Liver (tissue), 3 donors: ENCODE results near the gene CDH1.

ENCODE experiments used
- ATF3 ChIP-seq: IDR thresholded peaks from 2 replicates; pipeline ENCODE4 v1.6.1; 2016; ENCODE audit warnings: antibody characterized with exemption
- CTCF ChIP-seq: fragments of 150-350 bp; IDR thresholded peaks from 2 replicates; pipeline ENCODE4 v1.5.1; 2017; ENCODE audit warnings: improper control_type of control experiment, low read depth, low read length; ENCODE audit not compliant: missing input control
- EGR1 ChIP-seq, 2 donors: IDR thresholded peaks; 2 replicates each; pipeline ENCODE4 v1.6.1; 2016 to 2018; ENCODE audit warnings: antibody characterized with exemption in 2 of 2, low read depth in 2 of 2
- HNF4A ChIP-seq, 2 donors: conservative IDR thresholded peaks; 2 replicates each; pipeline ENCODE4 v1.6.1; 2016; ENCODE audit warnings: antibody characterized with exemption in 2 of 2, mild to moderate bottlenecking in 2 of 2
- MAX ChIP-seq: IDR thresholded peaks from 2 replicates; pipeline ENCODE4 v1.6.1; 2016; ENCODE audit warnings: antibody characterized with exemption
- NR2F2 ChIP-seq: IDR thresholded peaks from 2 replicates; pipeline ENCODE4 v1.6.1; 2016; ENCODE audit warnings: antibody characterized with exemption
- RAD21 ChIP-seq, 2 donors: IDR thresholded peaks; 2 replicates each; pipeline ENCODE4 v1.6.1; 2016; ENCODE audit warnings: antibody characterized with exemption in 2 of 2, mild to moderate bottlenecking in 2 of 2
- RXRA ChIP-seq, 2 donors: IDR thresholded peaks; 2 replicates each; pipeline ENCODE4 v1.6.1; 2017 to 2018; ENCODE audit warnings: antibody characterized with exemption in 2 of 2, mild to moderate bottlenecking in 1 of 2
- SP1 ChIP-seq: IDR thresholded peaks from 2 replicates; pipeline ENCODE4 v1.6.1; 2018; ENCODE audit warnings: antibody characterized with exemption, mild to moderate bottlenecking
- TAF1 ChIP-seq: conservative IDR thresholded peaks from 2 replicates; pipeline ENCODE4 v1.6.1; 2016; ENCODE audit warnings: antibody characterized with exemption, mild to moderate bottlenecking
- YY1 ChIP-seq: IDR thresholded peaks from 2 replicates; pipeline ENCODE4 v1.6.1; 2016; ENCODE audit warnings: antibody characterized with exemption, mild to moderate bottlenecking
- donor health status: healthy.
- donor health status: healthy.

- TF ChIP-seq YY1: no peak
- no peak for TF ChIP-seq RAD21 (IDR thresholded peaks at IDR 0.05)
- no peak for TF ChIP-seq EGR1 (IDR thresholded peaks at IDR 0.05; ENCODE audit: low read depth in 2 of 2)
- no peak for TF ChIP-seq CTCF
- no peak for TF ChIP-seq MAX
- TF ChIP-seq RXRA (IDR thresholded peaks at IDR 0.05): no peak
- no peak for TF ChIP-seq TAF1
- TF ChIP-seq ATF3: no peak
- no peak for TF ChIP-seq NR2F2
- TF ChIP-seq SP1: no peak
- TF ChIP-seq HNF4A (conservative IDR thresholded peaks at IDR 0.05): no peak
Observed at GRCh38 chr16:68860978-68861892, 124.1 kb downstream of the CDH1 start.
